ENCODE measurements around the gene C16orf46.

The C16orf46 gene

DNA sequence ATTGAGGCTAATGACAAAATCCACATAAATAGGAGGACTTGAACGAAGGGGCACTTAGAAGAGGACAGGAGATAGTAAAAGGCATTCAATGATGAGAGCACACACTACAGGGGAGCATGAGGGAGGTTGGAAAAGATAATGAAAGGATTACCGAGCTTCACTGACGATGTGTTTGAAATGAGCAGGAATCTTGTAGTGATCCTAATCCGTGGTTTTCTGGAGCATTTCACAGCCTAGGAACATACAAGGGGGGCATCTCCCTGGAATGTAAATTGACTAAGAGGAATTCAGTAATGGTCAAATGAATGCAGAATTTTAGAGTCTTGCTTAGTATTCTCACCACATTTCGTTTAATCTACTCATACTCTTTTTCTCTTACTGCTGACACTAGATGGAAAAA is 36.2 kb downstream of the C16orf46 start:
- DNase-seq (ENCODE audit: low read depth) = no peak
- peaks cover 45% of the 10 kb centered on the region for H3K36me3 ChIP-seq (ENCODE audit: control insufficient read depth, insufficient read depth, low read length, severe bottlenecking)
- H3K9ac ChIP-seq (ENCODE audit: low read length) = no peak overlapping the region
- H3K27me3 ChIP-seq (replicated peaks; ENCODE audit: control insufficient read depth, insufficient read depth, low read length) = no peaks in the 10 kb centered on the region
- H3K9me3 ChIP-seq (ENCODE audit: control insufficient read depth, low read length) = no peaks in the 10 kb centered on the region
- H3K4me3 ChIP-seq (ENCODE audit: low read length) = no peak overlapping the region
- peaks cover 8% of the 10 kb centered on the region for H3K4me1 ChIP-seq (ENCODE audit: control insufficient read depth, insufficient read depth, low read length)

DNA sequence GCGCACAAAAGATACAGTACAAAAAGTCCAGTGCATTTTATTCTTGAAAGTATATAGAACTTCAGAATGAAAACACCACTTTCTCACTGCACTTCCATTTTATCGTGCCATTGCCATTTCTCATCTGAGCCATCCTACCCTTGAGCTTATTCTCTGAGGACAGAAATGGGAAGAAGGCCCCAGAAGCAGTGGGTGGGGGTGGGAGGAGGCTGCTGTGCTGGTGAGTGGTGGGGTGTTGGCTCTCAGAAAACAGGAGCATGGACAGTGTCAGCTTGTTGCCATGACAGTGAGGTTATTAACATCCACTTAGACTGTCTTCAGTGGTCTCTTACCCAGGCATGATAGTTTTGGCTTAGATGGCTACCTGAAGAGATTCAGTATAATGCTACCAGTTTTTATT is 36.9 kb downstream of the C16orf46 start:
- Histone ChIP-seq H3K9me3 (ENCODE audit: control insufficient read depth, low read length) (no peaks in the 10 kb centered on the region), H3K4me1 (ENCODE audit: control insufficient read depth, insufficient read depth, low read length) (peaks cover 8% of the 10 kb centered on the region), H3K9ac (ENCODE audit: low read length) (no peak overlapping the region), H3K4me3 (ENCODE audit: low read length) (no peak overlapping the region), H3K36me3 (ENCODE audit: control insufficient read depth, insufficient read depth, low read length, severe bottlenecking) (peaks cover 40% of the 10 kb centered on the region), H3K27me3 (replicated peaks; ENCODE audit: control insufficient read depth, insufficient read depth, low read length) (no peaks in the 10 kb centered on the region)
- DNase-seq (ENCODE audit: low read depth) = no peak

DNA sequence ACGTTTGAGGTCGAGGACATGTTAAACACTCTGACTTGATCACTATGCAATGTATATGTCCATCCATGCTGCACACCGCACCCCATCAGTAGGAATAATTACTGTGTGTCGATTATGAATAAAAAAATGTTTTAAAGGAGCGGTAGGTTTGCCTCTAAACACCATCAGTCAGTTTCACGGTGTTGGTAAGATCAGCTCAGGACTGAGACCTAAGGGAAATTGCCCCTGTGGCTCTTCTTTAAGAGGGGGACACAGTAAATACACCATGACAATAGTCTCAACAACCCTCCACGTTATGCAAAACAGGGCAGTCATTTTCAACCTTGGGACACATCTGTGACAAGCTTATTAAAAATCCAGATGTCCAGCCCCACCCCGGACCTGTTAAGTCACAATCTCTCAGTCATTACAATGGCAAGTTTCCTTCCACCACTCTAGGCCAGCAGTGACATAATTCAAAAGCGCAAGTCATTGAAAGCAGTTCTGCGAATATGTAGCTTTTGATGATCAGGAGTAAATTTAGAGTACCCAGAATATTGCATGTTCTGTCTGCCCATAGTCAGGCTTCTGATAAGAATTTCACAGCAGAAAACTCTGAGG is 40.2 kb downstream of the C16orf46 start:
- Histone ChIP-seq H3K27me3 (replicated peaks; ENCODE audit: control insufficient read depth, insufficient read depth, low read length) (no peaks in the 10 kb centered on the region), H3K4me3 (ENCODE audit: low read length) (peak overlapping the region; percentile 83), H3K9me3 (ENCODE audit: control insufficient read depth, low read length) (no peaks in the 10 kb centered on the region), H3K4me1 (ENCODE audit: control insufficient read depth, insufficient read depth, low read length) (peaks cover 8% of the 10 kb centered on the region), H3K9ac (ENCODE audit: low read length) (peak overlapping the region; percentile 91), H3K36me3 (ENCODE audit: control insufficient read depth, insufficient read depth, low read length, severe bottlenecking) (peaks cover 7% of the 10 kb centered on the region)
- DNase-seq (ENCODE audit: low read depth) = peak; percentile 27

DNA sequence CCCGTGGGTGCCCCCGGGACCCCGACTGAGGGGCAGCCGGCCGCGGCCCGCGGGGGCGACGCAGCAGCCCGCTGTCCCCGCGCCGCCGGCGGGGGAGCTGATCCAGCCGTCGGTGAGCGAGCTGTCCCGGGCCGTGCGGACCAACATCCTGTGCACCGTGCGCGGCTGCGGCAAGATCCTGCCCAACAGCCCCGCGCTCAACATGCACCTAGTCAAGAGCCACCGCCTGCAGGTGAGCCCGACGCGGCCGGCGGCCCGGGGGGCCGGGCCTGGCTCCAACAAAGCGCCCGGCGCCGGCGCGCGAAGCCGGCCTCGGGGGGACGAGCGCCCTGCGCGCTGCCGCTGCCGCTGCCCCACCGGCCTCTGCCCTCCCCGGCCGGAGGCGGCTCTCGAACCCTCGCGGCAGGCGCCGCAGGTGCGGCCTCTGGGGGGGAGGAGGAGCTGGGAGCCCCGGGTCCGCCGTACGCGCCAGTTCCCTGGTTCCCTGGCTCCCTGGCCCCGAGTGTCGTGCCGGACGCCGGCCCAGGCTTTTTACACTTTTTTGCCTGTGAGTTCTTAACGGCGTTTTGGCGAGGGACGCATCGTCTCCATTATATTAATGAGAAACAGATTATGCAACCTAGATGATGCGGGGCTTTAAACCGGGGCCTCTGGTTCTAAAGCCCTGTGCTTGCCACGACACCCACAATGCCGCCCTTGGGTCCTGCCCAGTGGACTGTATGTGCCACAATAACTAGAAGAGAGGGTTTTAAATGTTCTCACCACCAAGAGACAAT is 40.9 kb downstream of the C16orf46 start:
- Histone ChIP-seq H3K9me3 (ENCODE audit: control insufficient read depth, low read length) (no peaks in the 10 kb centered on the region), H3K4me3 (ENCODE audit: low read length) (peak overlapping the region; percentile 83), H3K36me3 (ENCODE audit: control insufficient read depth, insufficient read depth, low read length, severe bottlenecking) (peaks cover under 1% of the 10 kb centered on the region), H3K9ac (ENCODE audit: low read length) (peak overlapping the region; percentile 91), H3K27me3 (replicated peaks; ENCODE audit: control insufficient read depth, insufficient read depth, low read length) (no peaks in the 10 kb centered on the region), H3K4me1 (ENCODE audit: control insufficient read depth, insufficient read depth, low read length) (peaks cover 8% of the 10 kb centered on the region)
- peak; percentile 64 for DNase-seq (ENCODE audit: low read depth)

DNA sequence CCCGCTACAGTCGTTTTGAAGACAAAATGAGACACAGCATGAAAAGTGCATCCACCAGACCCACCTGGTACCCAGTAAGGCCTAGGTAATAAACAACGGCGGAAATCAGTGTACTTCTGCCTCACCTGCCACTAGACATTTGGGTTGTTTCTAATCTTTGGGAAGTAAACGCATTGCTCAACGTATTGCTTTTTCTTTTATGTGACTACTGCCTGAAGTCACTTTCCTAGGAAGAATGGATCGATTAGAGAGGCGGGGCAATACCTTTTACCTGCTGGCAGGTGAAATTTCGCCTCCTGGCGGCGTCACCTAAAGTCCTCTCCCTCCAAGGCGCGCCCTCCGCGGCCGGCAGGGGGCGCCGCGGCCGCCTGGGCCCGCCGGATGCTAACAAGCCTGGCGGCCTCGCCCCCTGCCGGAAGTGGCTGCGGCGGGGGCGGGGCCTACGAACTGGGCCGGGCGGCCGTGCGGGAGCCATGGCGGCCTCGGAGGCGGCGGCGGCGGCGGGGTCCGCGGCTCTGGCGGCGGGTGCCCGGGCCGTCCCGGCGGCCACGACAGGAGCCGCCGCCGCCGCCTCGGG is 41.6 kb downstream of the C16orf46 start, which contains the start of gene ATMIN:
TSS of gene ATMIN (plus strand) at position 445 of the 577 bp plus-strand sequence. CDS start at position 474, 29 bp downstream.
- H3K4me1 ChIP-seq (ENCODE audit: control insufficient read depth, insufficient read depth, low read length) = peaks cover 8% of the 10 kb centered on the region
- H3K27me3 ChIP-seq (replicated peaks; ENCODE audit: control insufficient read depth, insufficient read depth, low read length) = no peaks in the 10 kb centered on the region
- peak within 1 kb of the TSS; percentile 83 for H3K4me3 ChIP-seq (ENCODE audit: low read length)
- H3K9ac ChIP-seq (ENCODE audit: low read length) = peak within 1 kb of the TSS; percentile 91
- H3K36me3 ChIP-seq (ENCODE audit: control insufficient read depth, insufficient read depth, low read length, severe bottlenecking) = no peaks in the 10 kb centered on the region
- peak; percentile 96 for DNase-seq (ENCODE audit: low read depth)
- H3K9me3 ChIP-seq (ENCODE audit: control insufficient read depth, low read length) = no peaks in the 10 kb centered on the region

DNA sequence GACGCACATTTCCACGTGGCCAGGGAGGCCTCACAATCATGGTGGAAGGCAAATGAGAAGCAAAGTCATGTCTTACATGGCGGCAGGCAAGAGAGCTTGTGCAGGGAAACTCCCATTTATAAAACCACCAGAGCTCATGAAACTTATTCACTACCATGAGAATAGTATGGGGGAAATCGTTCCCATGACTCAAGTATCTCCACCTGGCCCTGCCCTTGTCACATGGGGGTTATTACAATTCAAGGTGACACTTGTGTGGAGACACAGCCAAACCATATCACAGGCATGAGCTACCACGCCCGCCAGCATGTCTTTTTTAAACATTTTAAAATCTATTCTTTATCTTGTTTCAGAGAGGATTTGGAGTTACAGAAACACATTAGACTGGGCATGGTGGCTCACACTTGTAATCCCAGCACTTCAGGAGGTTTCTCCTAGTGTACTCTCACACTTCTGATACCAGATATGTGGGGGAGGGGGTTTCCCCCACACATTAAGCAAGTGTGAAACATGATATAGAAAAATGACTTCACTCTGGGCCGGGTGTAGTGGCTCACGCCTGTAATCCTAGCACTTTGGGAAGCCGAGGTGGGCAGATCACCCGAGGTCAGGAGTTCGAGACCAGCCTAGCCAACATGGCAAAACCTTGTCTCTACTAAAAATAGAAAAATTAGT is 47.0 kb downstream of the C16orf46 start:
- H3K9me3 ChIP-seq (ENCODE audit: control insufficient read depth, low read length) = no peaks in the 10 kb centered on the region
- H3K9ac ChIP-seq (ENCODE audit: low read length) = no peak overlapping the region
- H3K36me3 ChIP-seq (ENCODE audit: control insufficient read depth, insufficient read depth, low read length, severe bottlenecking) = peaks cover 17% of the 10 kb centered on the region
- no peak for DNase-seq (ENCODE audit: low read depth)
- no peaks in the 10 kb centered on the region for H3K4me1 ChIP-seq (ENCODE audit: control insufficient read depth, insufficient read depth, low read length)
- H3K4me3 ChIP-seq (ENCODE audit: low read length) = no peak overlapping the region
- H3K27me3 ChIP-seq (replicated peaks; ENCODE audit: control insufficient read depth, insufficient read depth, low read length) = no peaks in the 10 kb centered on the region

DNA sequence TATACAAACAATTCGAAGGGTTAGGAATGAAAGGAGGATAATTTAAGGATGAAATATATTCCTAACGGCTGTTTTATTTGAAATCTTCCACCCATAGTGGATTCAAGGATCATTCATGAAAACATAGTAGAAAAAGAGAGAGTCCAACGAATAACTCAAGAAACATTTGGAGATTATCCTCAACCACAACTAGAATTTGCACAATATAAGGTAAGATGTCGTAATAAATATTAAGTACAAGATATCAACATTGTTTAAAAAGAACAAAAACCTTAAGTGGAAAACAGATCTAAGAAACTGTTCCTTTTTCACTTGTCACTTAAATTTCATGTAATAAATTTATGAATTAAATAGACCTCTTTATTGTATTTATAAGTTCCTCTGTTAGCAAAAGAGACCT is 50.6 kb downstream of the C16orf46 start:
- H3K9ac ChIP-seq (ENCODE audit: low read length) = no peak overlapping the region
- H3K27me3 ChIP-seq (replicated peaks; ENCODE audit: control insufficient read depth, insufficient read depth, low read length) = no peaks in the 10 kb centered on the region
- H3K36me3 ChIP-seq (ENCODE audit: control insufficient read depth, insufficient read depth, low read length, severe bottlenecking) = peaks cover 41% of the 10 kb centered on the region
- DNase-seq (ENCODE audit: low read depth) = no peak
- no peak overlapping the region for H3K4me3 ChIP-seq (ENCODE audit: low read length)
- H3K4me1 ChIP-seq (ENCODE audit: control insufficient read depth, insufficient read depth, low read length) = no peaks in the 10 kb centered on the region
- no peaks in the 10 kb centered on the region for H3K9me3 ChIP-seq (ENCODE audit: control insufficient read depth, low read length)

DNA sequence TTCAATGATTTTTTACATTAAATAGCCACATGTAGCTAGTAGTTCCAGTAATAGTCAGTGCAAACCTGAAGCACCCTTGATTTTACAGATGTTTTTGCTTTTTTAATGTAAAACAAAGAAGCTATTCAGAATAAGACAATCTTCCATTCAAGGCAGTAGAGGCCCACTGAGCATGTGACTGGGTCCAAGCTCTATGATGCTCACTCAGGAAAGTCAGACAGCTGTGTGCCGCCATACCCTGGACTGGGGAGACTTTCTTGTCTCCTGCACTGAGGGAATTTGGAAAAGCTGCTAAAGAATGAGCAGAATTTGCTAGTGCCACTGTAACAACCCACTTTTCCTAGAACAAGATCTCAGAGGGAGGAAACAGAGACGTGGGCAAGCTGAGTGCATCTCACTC is 58.5 kb downstream of the C16orf46 start:
- DNase-seq (ENCODE audit: low read depth) = no peak
- H3K36me3 ChIP-seq (ENCODE audit: control insufficient read depth, insufficient read depth, low read length, severe bottlenecking) = peaks cover 85% of the 10 kb centered on the region
- no peak overlapping the region for H3K9ac ChIP-seq (ENCODE audit: low read length)
- no peaks in the 10 kb centered on the region for H3K27me3 ChIP-seq (replicated peaks; ENCODE audit: control insufficient read depth, insufficient read depth, low read length)
- H3K9me3 ChIP-seq (ENCODE audit: control insufficient read depth, low read length) = no peaks in the 10 kb centered on the region
- H3K4me1 ChIP-seq (ENCODE audit: control insufficient read depth, insufficient read depth, low read length) = peaks cover 7% of the 10 kb centered on the region
- no peak overlapping the region for H3K4me3 ChIP-seq (ENCODE audit: low read length)

DNA sequence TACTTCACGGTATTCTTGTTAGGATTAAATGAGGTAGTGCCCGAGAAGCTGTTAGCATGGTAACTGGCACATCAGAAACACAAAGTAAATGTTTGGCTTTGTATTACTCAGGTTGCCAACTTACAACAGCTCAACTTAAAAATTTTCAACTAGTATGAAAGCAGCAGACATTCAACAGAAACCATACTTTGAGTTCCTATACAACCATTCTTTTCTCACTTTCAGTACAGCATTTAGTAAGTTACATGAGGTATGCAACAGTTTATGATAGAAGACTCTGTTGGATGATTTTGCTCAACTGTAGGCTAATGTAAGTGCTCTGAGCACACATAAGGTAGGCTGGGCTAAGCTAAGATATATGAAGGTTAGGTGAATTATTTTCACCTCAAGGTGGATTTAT is 62.4 kb downstream of the C16orf46 start:
- Histone ChIP-seq H3K36me3 (ENCODE audit: control insufficient read depth, insufficient read depth, low read length, severe bottlenecking) (peaks cover 66% of the 10 kb centered on the region), H3K9ac (ENCODE audit: low read length) (no peak overlapping the region), H3K9me3 (ENCODE audit: control insufficient read depth, low read length) (no peaks in the 10 kb centered on the region), H3K4me1 (ENCODE audit: control insufficient read depth, insufficient read depth, low read length) (peaks cover 7% of the 10 kb centered on the region), H3K27me3 (replicated peaks; ENCODE audit: control insufficient read depth, insufficient read depth, low read length) (no peaks in the 10 kb centered on the region), H3K4me3 (ENCODE audit: low read length) (no peak overlapping the region)
- DNase-seq (ENCODE audit: low read depth) = no peak

DNA sequence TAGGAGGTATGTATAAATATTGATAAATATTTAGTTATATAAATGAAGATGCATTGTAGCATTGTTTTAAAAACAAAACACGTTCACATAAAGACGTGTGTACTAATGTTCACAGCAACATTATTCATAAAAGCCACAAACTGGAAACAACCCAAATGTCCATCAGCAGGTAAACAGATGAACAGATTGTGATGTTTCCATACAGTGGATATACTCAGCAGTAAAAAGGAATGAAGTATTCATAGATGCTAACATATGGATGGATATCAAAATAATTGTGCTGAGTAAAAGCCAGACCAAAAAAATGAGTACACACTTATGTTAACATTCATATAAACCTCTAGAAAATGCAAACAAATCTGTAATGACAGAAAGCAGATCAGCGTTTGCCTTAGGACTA is 64.1 kb downstream of the C16orf46 start:
- no peak overlapping the region for H3K4me3 ChIP-seq (ENCODE audit: low read length)
- peaks cover 51% of the 10 kb centered on the region for H3K36me3 ChIP-seq (ENCODE audit: control insufficient read depth, insufficient read depth, low read length, severe bottlenecking)

More for the DNA sequence above, 64.1 kb downstream of the C16orf46 start:
- Histone ChIP-seq H3K9ac (ENCODE audit: low read length) (no peak overlapping the region), H3K27me3 (replicated peaks; ENCODE audit: control insufficient read depth, insufficient read depth, low read length) (no peaks in the 10 kb centered on the region), H3K9me3 (ENCODE audit: control insufficient read depth, low read length) (no peaks in the 10 kb centered on the region), H3K4me1 (ENCODE audit: control insufficient read depth, insufficient read depth, low read length) (peaks cover 7% of the 10 kb centered on the region)
- no peak for DNase-seq (ENCODE audit: low read depth)

Data from adipocyte (in vitro differentiated cells).